HG03354 (cell line): ENCODE results near the gene DOK3.
A peak's percentile ranks its signal among the peaks of the same experiment; 100 is the strongest.

Experiments
- ATAC-seq: cut with Tn5 transposase; IDR thresholded peaks from one replicate; pipeline ENCODE4 v1.9.1; 2021; ENCODE audit warnings: mild to moderate bottlenecking; ENCODE audit not compliant: unreplicated experiment, poor library complexity, severe bottlenecking

The DOK3 gene

GRCh38 chr5:177501874-177502678 lies 7.5 kb downstream of the DOK3 start:
- no peak for ATAC-seq

- ATAC-seq = no peak
Measured at GRCh38 chr5:177500685-177501522, 8.7 kb downstream of the DOK3 start.

- no peak for ATAC-seq
Measured at GRCh38 chr5:177499842-177500241, 9.8 kb downstream of the DOK3 start.

- ATAC-seq = peak; percentile 13
Measured at GRCh38 chr5:177498013-177498787, 11.4 kb downstream of the DOK3 start.

GRCh38 chr5:177497292-177498012 lies 12.2 kb downstream of the DOK3 start, which contains the start of gene PDLIM7:
PDLIM7 (minus strand) TSS chr5:177497604; CDS start chr5:177496512, 1,092 bp downstream.
- peak; percentile 78 for ATAC-seq

- peak; percentile 13 for ATAC-seq
Measured at GRCh38 chr5:177496727-177497291, 12.8 kb downstream of the DOK3 start.

GRCh38 chr5:177496070-177496726 lies 13.4 kb downstream of the DOK3 start:
- no peak for ATAC-seq

- no peak for ATAC-seq
Measured at GRCh38 chr5:177495243-177496060, 14.2 kb downstream of the DOK3 start.

- ATAC-seq = no peak
Measured at GRCh38 chr5:177494346-177495195, 15.1 kb downstream of the DOK3 start.

- ATAC-seq = no peak
Measured at GRCh38 chr5:177493795-177494345, 15.8 kb downstream of the DOK3 start.

GRCh38 chr5:177492841-177493240 lies 16.8 kb downstream of the DOK3 start:
- no peak for ATAC-seq

- no peak for ATAC-seq
Measured at GRCh38 chr5:177491983-177492746, 17.5 kb downstream of the DOK3 start.

- no peak for ATAC-seq
Measured at GRCh38 chr5:177491429-177491945, 18.1 kb downstream of the DOK3 start.

- no peak for ATAC-seq
Measured at GRCh38 chr5:177490992-177491391, 18.6 kb downstream of the DOK3 start.

GRCh38 chr5:177490311-177490991 lies 19.2 kb downstream of the DOK3 start:
- ATAC-seq = no peak
